ENCODE data around the gene ADAMTS8.

The ADAMTS8 gene

DNA sequence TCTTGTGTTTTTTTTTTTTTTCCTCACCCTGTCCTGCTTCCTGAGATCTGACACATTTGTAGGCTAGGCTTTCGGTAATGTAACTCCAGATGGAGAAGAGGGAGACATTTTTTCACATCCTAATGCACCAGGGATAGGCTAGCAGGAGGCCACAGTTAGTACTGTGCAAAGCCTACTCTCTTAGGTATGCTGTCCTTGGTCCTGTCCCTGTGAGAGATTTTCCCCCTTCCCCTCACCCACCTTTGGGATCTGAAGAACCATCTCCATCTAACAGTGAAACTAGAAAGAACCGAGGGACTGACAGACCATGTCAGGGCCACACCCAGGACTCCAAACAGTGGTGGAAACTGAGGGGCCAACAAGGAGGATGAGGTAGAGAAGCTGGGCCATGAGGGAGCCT lies 29.2 kb downstream of the ADAMTS8 start:
- DNase-seq (ENCODE audit: low read depth in 2 of 2) = no peak

DNA sequence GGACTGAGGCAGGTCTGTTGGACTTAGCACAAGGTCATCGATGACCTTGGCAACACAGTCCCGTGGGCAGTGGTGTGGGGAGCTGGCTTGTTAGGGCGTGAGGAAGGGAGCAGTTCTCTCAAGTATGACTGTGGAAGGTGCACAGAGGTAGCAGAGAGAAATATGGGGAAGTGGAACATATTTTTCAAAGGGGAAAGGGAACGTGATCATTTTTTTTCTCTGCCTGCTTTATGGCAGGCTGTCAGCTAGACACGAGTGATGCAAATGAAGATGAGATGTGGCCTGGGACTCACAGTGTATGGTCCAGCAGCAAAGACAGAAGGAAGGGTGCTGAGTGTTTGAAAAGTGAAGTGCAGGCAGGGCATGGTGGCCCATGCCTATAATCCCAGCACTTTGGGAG lies 30.6 kb downstream of the ADAMTS8 start:
- no peak for DNase-seq (ENCODE audit: low read depth in 2 of 2)

DNA sequence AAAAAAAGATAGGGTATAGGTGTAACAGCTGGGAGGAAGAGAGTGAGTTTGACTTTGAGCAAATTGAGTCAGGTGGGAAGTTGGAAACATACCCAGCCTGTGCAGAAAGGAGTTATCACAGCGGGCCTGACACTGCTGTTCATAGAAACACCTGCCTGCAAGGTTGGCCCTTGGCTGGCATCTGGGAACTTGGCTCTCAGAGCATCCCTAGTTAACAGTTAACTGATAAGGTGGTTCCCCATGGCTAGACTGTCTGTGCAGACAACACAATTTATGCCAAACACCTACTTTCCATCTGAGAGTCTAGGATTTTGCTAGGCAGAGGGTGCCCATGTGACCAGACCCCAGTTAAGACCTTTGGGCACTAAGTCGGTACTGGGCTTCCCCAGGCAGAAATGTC lies 31.4 kb downstream of the ADAMTS8 start:
- DNase-seq (ENCODE audit: low read depth in 2 of 2) = no peak

DNA sequence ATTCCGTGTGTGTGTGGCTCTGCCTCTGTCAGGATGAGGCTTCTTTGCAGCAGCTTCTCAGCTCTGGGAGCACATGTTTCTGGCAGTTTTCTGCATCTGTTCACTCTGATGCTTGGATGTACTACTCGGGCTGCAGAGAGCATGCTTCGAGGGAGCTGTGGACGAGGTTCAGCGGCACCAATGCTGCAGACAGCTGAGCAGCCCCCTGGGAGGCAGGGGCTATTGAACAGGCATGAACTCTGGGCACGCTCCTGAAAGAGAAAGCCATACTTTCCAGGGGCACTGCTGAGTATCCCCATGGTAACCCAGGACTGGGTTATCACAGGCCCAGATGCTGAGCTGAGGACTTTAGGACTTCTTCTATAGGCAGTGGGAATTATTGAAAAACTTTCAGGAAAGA lies 33.8 kb downstream of the ADAMTS8 start:
- no peak for DNase-seq (ENCODE audit: low read depth in 2 of 2)

DNA sequence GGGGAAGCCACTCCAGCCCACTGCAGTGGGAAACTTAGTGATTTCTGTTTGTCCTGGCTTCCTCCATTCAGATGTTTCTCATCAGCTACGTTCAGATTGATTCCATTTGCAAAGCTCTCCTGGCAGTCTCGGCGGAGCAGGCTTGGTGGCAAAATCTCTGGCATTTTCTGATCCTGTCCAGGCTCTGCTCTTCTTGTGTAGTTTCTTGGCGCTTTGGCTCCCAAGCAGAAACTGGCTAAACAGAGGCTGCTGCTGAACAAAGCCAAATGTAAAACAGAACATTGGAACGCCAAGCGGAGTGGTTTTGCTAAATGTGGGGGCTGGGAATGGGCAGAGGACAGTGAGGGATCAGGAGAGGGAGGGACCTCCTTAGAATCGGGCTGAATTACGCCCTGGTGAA lies 36.7 kb downstream of the ADAMTS8 start:
- no peak for DNase-seq (ENCODE audit: low read depth in 2 of 2)

DNA sequence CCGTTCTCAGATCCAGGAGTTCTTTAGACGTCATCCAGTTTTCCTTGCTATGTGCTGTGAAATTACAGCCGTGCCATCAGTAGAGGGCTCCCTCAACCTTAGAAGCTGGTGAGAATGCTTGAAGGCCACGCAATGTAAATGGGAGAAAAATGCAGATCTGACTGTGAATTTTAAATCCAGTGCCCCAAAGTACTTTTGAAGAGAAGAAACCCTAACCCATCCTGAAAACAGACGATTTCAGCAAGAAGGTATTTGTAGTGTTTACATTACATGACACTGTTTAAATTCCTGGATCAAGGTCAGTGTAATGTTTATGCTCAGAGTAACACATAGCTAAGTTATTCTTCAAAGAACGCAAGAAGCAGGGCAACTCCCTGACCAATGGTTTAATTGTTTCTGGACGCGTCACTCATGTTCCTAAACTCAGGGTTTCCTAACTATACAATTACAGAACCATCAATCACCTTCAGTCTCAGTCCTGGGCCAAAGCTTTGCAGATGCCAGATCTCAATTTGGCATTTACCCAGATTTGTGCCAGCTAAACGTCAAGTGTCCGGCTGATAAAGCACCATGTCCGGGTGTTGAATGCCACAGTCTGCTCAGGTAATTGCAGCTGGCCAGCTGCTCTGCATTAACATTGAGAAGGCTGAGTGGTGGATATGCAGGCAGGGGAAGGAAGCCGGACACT lies 38.2 kb downstream of the ADAMTS8 start:
- no peak for DNase-seq (ENCODE audit: low read depth in 2 of 2)

DNA sequence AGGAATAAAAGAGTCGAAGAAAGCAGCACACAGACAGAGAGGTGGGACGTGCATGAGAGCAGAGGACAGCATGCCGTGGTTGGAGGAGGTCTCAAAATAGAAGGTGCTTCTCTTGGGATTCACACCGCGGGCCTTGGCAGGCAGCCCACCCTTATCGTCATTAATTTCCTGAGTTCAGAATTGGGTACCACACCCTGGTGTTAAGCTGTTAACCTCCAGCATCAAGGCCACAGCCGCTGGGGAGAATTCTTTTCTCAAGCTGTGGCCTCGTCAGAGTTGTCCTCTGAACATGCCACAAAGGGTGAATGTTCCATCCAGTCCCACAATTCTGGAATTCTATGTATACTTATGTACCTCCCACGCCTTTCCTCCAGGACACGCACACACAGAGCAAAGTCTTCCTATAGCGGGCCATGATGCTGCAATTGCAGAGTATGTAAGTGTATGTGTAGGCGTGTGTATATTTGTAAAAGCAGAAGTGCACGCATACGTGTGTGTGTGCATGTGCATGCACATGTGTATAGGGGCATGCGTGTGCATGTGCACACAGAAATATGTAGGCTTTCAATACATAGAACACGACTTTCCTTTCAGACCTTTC lies 39.0 kb downstream of the ADAMTS8 start:
- no peak for DNase-seq (ENCODE audit: low read depth in 2 of 2)

DNA sequence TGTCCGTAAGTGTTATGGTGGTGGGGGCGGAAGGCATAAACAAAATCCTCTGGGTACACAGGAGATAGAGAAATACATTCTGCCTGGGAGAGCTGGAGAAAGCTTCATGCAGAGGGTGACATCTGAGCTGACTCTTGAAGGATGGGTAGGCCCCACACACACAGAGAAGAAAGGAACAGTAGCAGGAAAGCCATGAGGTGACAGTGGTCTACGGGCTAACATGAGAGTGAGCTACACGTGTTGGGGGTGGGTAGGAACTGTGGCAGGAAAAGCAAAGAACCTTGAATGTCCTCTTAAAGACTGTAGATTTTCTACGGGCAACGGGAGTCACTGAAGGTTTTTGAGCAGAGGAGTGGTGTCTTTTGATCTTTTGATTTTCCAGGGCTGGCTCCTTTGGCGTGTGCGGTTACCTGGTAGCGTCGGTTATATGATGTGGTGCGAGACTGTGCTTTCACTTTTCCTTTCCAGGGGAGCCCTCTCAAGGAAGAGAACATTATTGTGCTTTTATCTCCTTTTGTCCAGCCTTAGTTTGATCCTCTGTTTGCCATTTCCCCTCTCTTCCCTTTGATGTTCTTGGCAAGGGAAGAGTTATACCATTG lies 39.7 kb downstream of the ADAMTS8 start:
- DNase-seq (ENCODE audit: low read depth in 2 of 2) = no peak

DNA sequence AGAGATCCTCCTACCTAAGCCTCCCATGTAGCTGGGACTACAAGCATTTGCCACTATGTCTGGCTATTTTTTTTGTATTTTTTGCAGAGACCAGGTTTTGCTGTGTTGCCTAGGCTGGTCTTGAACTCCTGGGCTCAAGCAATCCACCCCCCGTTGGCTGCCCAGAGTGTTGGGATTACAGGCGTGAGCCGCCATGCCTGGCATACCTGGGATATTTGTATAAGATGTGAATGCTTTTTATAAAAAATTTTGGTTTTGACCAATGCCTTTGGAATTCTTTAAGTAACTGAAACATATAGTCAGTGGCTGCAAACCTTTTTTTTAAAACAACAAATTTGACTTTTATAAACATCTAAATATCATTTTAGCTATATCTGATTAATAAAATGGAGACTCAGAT lies 42.4 kb downstream of the ADAMTS8 start:
- no peak for DNase-seq (ENCODE audit: low read depth in 2 of 2)

DNA sequence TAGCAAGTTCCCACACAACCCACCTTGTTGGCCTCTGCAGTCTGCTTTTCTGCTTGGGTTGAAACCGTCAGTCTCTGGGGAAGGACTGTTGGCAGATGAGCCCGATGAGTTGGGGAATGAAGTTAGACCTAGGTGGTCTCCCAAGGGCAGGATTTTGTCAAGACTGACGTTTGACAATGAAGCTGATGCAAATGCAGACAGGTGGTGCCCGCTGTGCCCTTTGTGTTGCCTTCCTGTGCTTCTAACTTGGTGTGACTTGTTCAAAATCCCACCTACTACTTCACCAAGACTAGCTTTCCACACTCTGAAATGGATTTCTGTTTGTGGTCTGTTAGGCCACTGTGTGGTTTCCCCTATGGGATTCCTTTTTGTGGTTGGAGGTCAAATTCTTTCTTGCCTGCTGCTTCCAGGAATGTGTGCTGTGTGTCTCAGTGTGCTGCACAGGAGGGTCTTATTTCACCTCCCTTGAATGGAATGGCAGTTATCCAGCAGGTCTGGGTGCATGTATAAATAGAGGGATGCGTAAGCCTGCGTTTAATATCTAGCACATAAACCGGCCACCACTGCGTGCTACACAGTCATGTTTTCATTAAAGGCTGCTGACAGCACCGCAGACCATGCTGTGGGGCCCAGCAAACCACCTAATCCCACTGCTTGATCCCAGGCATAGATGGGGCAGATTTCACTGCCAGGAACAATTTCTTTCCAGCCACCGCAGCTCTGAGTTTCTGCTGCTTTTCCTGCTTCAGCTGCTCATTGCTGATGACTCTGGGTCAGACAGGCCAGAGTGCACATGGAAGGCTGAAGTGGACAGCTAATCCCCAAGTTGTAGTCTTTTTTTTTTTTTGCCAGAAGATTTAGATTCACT lies 44.8 kb downstream of the ADAMTS8 start:
- no peak for DNase-seq (ENCODE audit: low read depth in 2 of 2)

DNA sequence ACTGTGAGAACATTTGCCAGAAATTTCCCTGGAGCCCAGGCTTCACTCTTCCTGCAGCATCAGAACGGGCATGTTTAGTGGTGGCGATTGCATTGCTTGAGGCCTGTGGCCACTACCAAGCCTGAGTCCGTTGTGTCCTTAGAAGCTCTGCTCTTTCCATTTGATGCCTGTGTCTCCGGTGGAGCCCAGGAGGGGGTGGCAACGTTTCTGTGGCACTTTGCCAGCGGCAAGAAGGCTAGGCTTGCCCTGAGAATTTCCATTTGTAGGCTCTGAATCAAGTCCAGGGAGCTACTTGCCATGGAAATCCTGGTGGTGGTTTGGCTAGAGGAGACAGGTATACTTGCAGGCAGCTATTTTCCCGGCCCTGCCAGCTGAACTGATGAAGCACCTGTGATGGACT lies 47.1 kb downstream of the ADAMTS8 start:
- DNase-seq (ENCODE audit: low read depth in 2 of 2) = no peak

DNA sequence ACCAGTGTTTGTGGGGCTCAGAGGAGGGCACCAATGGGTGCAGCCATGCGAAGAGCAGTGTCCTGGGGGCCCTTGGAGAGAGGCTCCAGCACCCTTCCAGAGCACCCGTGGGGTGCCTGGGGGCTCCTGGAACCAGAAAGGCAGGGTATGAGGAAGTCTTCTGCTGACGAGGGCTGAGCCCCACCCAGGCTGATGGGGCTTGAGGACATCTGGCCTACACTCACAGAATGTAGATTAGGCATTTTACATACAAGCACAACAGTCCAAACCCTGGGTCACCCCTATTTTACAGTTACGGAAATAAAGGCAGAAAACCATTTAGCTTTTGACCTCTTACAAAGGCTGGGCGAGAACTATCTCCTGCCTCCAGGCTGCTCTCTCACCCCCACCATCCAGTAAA lies 47.6 kb downstream of the ADAMTS8 start:
- no peak for DNase-seq (ENCODE audit: low read depth in 2 of 2)

DNA sequence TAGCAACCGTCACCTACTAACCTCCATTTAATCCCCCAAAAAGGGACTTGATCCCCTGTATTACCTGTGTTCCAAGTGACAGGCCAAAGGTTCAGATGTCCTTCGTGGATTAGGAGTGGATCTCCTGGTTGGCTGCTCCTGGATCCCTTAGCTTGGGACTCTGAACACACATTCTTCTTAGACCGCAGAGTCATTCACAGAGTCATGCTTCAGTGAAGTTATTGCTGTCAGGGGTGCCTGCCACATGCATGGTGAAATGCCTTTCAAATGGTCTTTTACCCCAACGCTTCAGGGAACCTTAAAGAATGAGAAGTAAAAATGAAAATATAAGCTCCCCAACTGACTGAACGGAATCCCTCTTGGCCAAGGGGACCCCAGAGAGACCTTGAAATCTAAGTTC lies 49.1 kb downstream of the ADAMTS8 start:
- no peak for DNase-seq (ENCODE audit: low read depth in 2 of 2)

DNA sequence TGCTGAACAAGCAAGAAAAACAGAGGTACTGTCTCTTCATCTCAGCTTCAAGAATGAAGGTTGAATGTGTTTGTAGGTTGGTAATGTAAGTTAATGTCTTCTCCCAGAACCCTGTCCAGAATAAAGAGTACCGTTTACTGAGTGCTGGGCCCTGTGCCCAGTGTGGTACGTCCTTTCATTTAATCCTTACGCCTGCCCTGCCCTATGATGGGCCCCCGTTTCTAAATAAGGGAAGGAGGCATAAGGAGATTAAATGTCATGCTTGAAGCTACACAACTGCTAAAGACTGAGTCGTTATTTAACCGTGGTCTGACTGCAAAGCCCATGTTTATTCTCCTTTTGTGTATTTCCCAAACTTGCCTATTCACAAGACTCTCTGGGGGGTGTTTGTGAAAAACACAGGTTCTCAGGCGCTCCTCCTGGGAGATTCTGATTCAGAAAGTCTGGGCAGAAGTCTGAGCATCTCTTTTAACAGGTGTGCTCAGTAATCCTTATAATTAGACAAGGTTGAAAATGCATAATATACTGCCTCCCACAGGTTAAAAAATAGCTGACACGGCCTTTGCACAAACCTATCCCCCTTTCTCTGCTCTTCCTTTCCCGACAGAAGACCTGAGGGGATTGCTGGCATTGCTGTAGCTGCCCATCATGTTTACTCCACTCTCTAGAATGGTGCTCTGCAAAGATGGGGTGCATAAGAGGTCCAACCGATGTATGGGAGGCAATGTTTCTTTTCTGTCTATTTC lies 57.4 kb downstream of the ADAMTS8 start:
- DNase-seq (ENCODE audit: low read depth in 2 of 2) = no peak

DNA sequence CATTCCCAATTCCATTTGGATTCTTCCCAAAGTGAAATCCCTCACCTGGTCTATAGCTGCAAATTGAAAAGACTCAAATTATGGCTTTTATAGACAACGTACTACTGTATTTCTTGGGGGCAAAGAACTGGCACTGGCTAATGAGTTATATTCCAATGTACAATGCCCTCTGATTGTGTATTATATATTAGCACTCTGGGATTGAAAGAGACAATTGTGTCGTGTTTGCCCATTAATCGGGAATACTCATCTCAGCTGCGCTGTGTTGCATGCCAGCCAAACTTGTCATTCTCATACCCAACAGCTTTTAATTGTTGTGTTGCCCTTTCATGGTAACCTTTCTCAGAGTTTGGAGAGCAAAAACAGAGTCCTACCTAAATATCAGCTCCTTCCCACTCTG lies 58.7 kb downstream of the ADAMTS8 start:
- DNase-seq (ENCODE audit: low read depth in 2 of 2) = no peak

DNA sequence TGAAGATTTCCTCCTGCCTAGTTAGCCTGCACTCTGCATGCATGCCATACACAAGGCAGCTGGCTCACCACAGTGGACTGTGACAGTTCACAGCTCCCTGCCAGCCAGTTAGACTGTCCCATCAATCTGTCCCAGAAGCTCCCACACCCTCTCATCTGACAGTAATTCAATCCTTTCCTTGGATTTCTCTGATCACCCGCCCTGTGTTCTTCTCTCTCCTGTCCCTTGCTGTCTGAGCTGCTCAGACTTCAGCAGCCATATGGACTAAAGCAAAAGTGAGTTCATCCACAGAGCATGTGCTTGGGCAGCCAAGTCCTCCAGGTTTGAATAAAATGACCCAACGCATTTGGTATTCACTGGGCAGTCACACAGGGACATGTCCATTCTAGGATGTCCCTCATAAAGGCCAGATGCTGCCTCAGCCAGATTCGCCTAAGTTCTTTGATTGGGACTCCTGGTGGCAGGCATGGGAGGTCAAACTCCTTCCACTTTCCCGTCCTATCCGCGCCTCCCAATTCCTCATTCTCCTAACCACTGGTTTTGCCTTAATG lies 59.2 kb downstream of the ADAMTS8 start:
- no peak for DNase-seq (ENCODE audit: low read depth in 2 of 2)

DNA sequence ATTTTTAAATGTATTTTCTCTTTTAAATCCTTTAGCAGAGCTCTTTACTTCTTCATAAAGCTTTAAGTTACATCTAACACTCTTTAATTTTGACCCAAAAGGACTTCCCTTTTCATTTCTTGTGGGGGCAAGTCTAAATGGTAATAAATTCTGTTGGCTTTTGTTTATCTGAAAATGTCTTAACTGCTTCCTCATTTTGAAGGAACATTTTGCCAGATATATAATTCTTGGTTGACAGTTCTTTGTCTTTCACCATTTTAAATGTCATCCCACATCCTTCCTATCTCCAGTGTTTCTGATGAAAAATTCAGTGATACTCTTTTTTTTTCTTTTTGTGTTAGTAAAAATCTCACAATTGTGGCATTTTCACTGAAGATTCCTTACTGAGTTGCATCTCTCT lies 69.0 kb downstream of the ADAMTS8 start:
- no peak for DNase-seq (ENCODE audit: low read depth in 2 of 2)

DNA sequence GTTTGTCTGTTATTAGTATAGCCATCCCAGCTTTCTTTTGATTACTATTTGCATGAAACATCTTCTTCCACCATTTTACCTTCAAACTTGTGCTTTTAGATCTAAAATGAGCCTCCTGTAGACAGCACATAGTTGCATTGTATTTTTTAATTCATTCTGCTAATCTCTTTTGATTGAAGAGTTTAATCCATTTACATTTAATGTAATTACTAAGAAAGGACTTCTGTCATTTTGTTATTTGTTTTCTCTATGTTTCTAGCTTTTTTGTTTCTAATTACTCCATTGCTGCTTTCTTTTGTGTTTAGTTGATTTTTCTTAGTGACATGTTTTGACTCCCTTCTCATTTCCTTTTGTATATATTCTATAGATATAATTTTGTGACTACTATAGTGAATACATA lies 70.0 kb downstream of the ADAMTS8 start:
- DNase-seq (ENCODE audit: low read depth in 2 of 2) = no peak

Measured in activated CD8-positive, alpha-beta memory T cell treated with anti-CD3 and anti-CD28 coated beads for 4 hours (primary cell).